Loucy (cell line): ENCODE measurements around the gene SLC20A1.

Experiments
- H2AFZ ChIP-seq: fragments of 200-600 bp; sonication (generic); 2 replicates; pipeline ENCODE4 v1.6.0; 2016; ENCODE audit warnings: antibody characterized with exemption, mild to moderate bottlenecking, low read length, moderate library complexity
- H3F3A ChIP-seq: fragments of 200-600 bp; 2 replicates; pipeline ENCODE4 v1.6.0; 2016; ENCODE audit warnings: antibody characterized with exemption, low read depth, mild to moderate bottlenecking
- H3K27me3 ChIP-seq: fragments of 200-600 bp; sonication (generic); 2 replicates; pipeline ENCODE4 v1.6.1; 2014; ENCODE audit warnings: low read length, mild to moderate bottlenecking; ENCODE audit not compliant: insufficient read depth, poor library complexity, severe bottlenecking
- H3K36me3 ChIP-seq: fragments of 200-600 bp; sonication (generic); 2 replicates; pipeline ENCODE4 v1.6.1; 2016; ENCODE audit warnings: low read length; ENCODE audit not compliant: insufficient read depth
- H3K4me1 ChIP-seq: fragments of 200-600 bp; sonication (generic); 2 replicates; pipeline ENCODE4 v1.5.1; 2014; ENCODE audit warnings: low read length, mild to moderate bottlenecking; ENCODE audit not compliant: insufficient read depth, poor library complexity, severe bottlenecking
- H3K4me2 ChIP-seq: fragments of 200-600 bp; sonication (generic); 2 replicates; pipeline ENCODE4 v1.6.0; 2014; ENCODE audit warnings: antibody characterized with exemption, low read length, low read depth, mild to moderate bottlenecking; ENCODE audit not compliant: poor library complexity, severe bottlenecking
- H3K4me3 ChIP-seq: fragments of 200-600 bp; sonication (generic); 2 replicates; pipeline ENCODE4 v1.5.1; 2014; ENCODE audit warnings: low read length, mild to moderate bottlenecking, mixed read lengths; ENCODE audit not compliant: poor library complexity, severe bottlenecking
- H3K79me2 ChIP-seq: fragments of 200-600 bp; sonication (generic); 2 replicates; pipeline ENCODE4 v1.6.1; 2014; ENCODE audit warnings: low read length; ENCODE audit not compliant: insufficient read depth
- H3K9ac ChIP-seq: fragments of 200-600 bp; sonication (generic); 2 replicates; pipeline ENCODE4 v1.6.0; 2014; ENCODE audit warnings: mild to moderate bottlenecking, low read depth, low read length, moderate library complexity; ENCODE audit not compliant: poor library complexity, severe bottlenecking
- H3K9me2 ChIP-seq: fragments of 200-600 bp; sonication (generic); replicated peaks from 2 replicates; pipeline ENCODE4 v1.6.1; 2016; ENCODE audit warnings: low read depth, low read length, mixed read lengths
- H3K9me3 ChIP-seq: fragments of 200-600 bp; sonication (generic); 2 replicates; pipeline ENCODE4 v1.6.1; 2014; ENCODE audit warnings: mild to moderate bottlenecking, antibody characterized with exemption, low read length, low read depth; ENCODE audit not compliant: insufficient read depth
- H4K20me1 ChIP-seq: fragments of 200-600 bp; sonication (generic); 2 replicates; pipeline ENCODE4 v1.6.0; 2014; ENCODE audit warnings: antibody characterized with exemption, low read length, mild to moderate bottlenecking; ENCODE audit not compliant: insufficient read depth, poor library complexity, severe bottlenecking
- CTCF ChIP-seq: fragments of 200-600 bp; sonication (generic); conservative IDR thresholded peaks from 2 replicates; pipeline ENCODE4 v1.5.1; 2014; ENCODE audit warnings: mild to moderate bottlenecking, antibody characterized with exemption, low read length
- EZH2phosphoT487 ChIP-seq: fragments of 200-600 bp; IDR thresholded peaks from 2 replicates; pipeline ENCODE4 v1.6.1; 2018; ENCODE audit warnings: antibody characterized with exemption, mild to moderate bottlenecking, moderate library complexity, borderline replicate concordance

SLC20A1 gene

GRCh38 chr2:112662704-112663103, 17.0 kb downstream of the SLC20A1 start:
- peaks cover 72% of the 10 kb centered on the region for H3K4me1 ChIP-seq
- peaks cover 21% of the 10 kb centered on the region for H4K20me1 ChIP-seq
- TF ChIP-seq EZH2phosphoT487 (no peak), CTCF (no peak)
- H2AFZ ChIP-seq: no peak overlapping the region
- no peaks in the 10 kb centered on the region for H3K9me2 ChIP-seq
- H3K9ac ChIP-seq: peak overlapping the region; percentile 20
- H3K4me2 ChIP-seq: no peak overlapping the region
- H3K36me3 ChIP-seq: peaks cover 56% of the 10 kb centered on the region
- H3K27me3 ChIP-seq: no peaks in the 10 kb centered on the region
- peaks cover 39% of the 10 kb centered on the region; the same call in 1 of the 2 replicates for H3K79me2 ChIP-seq
- H3F3A ChIP-seq: peaks cover 7% of the 10 kb centered on the region; the same call in 1 of the 2 replicates
- H3K9me3 ChIP-seq: no peaks in the 10 kb centered on the region
- no peak overlapping the region for H3K4me3 ChIP-seq

DNA sequence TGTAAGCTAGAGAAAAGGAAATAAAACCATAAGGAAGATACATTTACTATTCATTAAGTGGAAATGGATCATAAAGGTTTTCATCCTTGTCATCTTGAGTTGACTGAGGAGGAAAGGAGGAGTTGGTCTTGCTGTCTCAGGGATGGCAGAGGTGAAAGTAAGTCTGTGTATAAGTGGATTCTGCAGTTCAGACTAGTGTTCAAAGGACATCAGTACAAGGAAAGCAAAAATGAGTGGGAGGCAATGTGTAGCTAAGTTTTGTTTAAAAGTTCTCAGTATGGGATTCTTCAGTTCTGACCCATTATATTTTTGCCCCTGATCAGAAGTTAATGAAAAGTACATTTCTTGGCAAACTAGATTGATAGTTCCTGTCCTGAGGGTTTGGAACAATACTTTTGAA, 18.9 kb downstream of the SLC20A1 start:
- Histone ChIP-seq H3K9ac (peak overlapping the region; percentile 60), H3K9me2 (no peaks in the 10 kb centered on the region), H3K36me3 (peaks cover 38% of the 10 kb centered on the region), H4K20me1 (peaks cover 15% of the 10 kb centered on the region), H3K4me2 (peak overlapping the region; percentile 50), H3K4me1 (peaks cover 55% of the 10 kb centered on the region), H3K79me2 (peaks cover 20% of the 10 kb centered on the region; the same call in 1 of the 2 replicates), H3F3A (peaks cover 7% of the 10 kb centered on the region; the same call in 1 of the 2 replicates), H2AFZ (no peak overlapping the region), H3K9me3 (no peaks in the 10 kb centered on the region), H3K4me3 (no peak overlapping the region), H3K27me3 (no peaks in the 10 kb centered on the region)
- TF ChIP-seq CTCF: no peak
- TF ChIP-seq EZH2phosphoT487: no peak

DNA sequence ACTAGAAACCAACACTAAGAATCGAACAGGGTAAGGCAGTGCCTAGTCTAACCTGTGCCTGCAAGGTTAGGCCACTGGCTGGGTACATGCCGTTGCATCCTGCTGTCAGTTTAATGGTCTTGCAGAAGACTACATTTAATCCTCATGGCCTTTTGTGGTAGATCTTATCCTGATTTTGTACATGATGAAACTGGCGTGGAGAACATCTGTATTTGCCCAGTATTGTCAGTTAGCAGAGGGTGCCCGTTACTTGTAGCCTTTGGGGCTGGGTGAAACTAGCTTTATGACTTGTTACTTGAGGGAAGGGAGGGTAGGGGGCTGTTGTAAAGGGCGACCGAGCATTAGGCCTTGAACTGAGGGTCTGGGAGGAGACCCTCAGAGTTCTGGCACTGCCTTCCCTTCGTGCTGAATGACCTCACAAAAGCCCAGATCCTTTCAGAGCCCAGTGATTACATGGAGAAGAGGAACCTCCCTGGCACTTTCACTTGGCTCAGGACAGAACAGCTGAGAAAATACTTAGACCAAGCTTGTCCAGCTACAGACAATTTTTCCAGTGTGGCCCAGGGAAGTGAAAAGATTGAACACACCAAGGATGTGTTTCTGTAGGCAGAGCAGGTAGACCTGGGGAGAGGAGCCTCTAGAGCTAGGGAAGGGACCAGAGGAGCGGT, 19.5 kb downstream of the SLC20A1 start:
- Histone ChIP-seq H3K4me1 (peaks cover 50% of the 10 kb centered on the region), H3F3A (peaks cover 7% of the 10 kb centered on the region; the same call in 1 of the 2 replicates), H3K9me3 (no peaks in the 10 kb centered on the region), H3K79me2 (peaks cover 15% of the 10 kb centered on the region; the same call in 1 of the 2 replicates), H3K27me3 (no peaks in the 10 kb centered on the region), H3K9ac (peak overlapping the region; percentile 60), H4K20me1 (peaks cover 9% of the 10 kb centered on the region), H2AFZ (no peak overlapping the region), H3K9me2 (no peaks in the 10 kb centered on the region), H3K4me3 (peak overlapping the region; percentile 7), H3K36me3 (peaks cover 33% of the 10 kb centered on the region), H3K4me2 (peak overlapping the region; percentile 50)
- TF ChIP-seq CTCF (no peak), EZH2phosphoT487 (no peak)
